ENCODE measurements around the gene MRPL34. TPM values are rescaled to one million over a fixed set of nuclear protein-coding genes. Genes with fewer than 3 reads are reported as not detected.

MRPL34 gene
- polyA plus RNA-seq, 1 donor = 47.2 TPM

DNA sequence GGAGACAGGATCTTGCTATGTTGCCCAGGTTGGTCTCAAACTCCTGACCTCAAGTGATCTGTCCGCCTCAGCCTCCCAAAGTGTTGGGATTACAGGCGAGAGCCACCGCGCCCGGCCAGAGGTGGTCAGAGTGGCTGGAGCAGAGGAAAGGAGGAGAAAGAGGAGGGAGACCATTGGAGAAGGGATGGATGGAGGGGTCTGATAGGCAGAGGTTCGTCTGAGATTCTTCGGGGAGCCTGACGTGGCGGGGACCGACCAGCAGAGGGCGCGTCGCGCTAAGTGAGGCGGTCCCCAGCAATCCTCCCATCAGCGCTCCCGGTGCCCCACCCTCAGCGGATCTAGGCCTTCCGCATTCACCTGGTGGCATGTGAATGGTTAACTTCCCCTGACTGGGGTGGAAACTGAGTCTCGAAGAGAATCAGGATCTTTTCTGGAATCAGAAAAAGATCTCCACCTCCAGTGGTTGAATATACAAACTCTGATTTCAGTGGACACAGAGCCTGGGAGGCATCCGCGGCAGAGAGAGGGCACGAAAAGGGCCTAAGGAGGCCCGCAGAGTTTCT, 40.5 kb downstream of the MRPL34 start:
- Histone ChIP-seq H3K4me1 (ENCODE audit: control insufficient read depth, insufficient read depth, low read length) (no peaks in the 10 kb centered on the region), H3K4me3 (ENCODE audit: low read length) (no peak overlapping the region), H3K27ac (ENCODE audit: low read length) (no peak overlapping the region), H3K27me3 (ENCODE audit: control insufficient read depth, insufficient read depth, low read length) (peaks cover 7% of the 10 kb centered on the region), H3K9me3 (ENCODE audit: control insufficient read depth, low read depth, low read length) (no peaks in the 10 kb centered on the region), H3K36me3 (ENCODE audit: control insufficient read depth, insufficient read depth, low read length) (peaks cover 2% of the 10 kb centered on the region)
- peak in 1 of 2 donors; percentile 47 for DNase-seq
- no CpG with 5 or more reads among the region's 24 CpGs for WGBS (ENCODE audit: insufficient coverage, low lambda C conversion rate)

DNA sequence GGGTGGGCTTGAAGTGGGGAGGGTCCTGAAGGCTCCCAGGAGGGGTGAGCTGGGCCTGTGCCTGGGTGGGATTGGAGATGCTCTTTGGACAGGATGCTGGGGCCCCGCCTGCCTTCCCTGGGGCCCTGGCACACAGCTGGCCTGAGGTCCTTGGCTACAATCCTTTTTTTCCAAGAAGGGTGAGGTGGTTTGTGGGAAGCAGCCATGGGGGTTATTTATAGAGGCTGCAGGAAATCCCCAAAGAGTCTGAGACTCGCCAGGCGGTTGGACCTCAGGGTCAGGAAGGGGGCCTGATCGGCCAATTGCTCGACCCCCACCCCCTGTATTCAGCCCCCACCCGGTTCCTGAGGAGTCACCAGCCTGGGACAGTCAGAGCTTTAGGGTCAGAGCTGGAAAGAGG, 41.7 kb downstream of the MRPL34 start:
- WGBS (ENCODE audit: insufficient coverage, low lambda C conversion rate) = no CpG with 5 or more reads among the region's 6 CpGs
- Histone ChIP-seq H3K27me3 (ENCODE audit: control insufficient read depth, insufficient read depth, low read length) (peaks cover 7% of the 10 kb centered on the region), H3K27ac (ENCODE audit: low read length) (no peak overlapping the region), H3K4me3 (ENCODE audit: low read length) (no peak overlapping the region), H3K36me3 (ENCODE audit: control insufficient read depth, insufficient read depth, low read length) (no peaks in the 10 kb centered on the region), H3K9me3 (ENCODE audit: control insufficient read depth, low read depth, low read length) (no peaks in the 10 kb centered on the region), H3K4me1 (ENCODE audit: control insufficient read depth, insufficient read depth, low read length) (no peaks in the 10 kb centered on the region)
- no peak for DNase-seq

DNA sequence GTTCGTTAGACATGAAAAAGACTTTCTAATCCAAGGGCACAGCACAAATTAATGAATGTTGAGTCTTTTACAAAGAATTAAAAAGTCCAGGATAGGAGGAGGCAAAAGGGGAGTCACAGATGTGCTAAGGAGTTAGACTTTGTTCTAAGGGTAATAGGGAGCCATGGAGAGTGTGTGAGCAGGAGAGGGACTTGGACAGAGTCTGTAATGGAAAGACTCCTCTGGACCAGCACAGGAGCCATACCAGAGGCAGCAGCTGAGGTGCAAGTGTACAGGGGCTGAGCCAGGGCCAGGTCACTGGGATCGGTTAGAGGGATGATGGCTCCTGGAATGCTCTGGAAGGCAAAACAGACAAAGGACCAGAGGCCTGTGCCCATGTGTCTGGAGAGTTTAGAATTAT, 42.2 kb downstream of the MRPL34 start:
- Histone ChIP-seq H3K36me3 (ENCODE audit: control insufficient read depth, insufficient read depth, low read length) (no peaks in the 10 kb centered on the region), H3K4me3 (ENCODE audit: low read length) (no peak overlapping the region), H3K9me3 (ENCODE audit: control insufficient read depth, low read depth, low read length) (no peaks in the 10 kb centered on the region), H3K4me1 (ENCODE audit: control insufficient read depth, insufficient read depth, low read length) (no peaks in the 10 kb centered on the region), H3K27ac (ENCODE audit: low read length) (no peak overlapping the region), H3K27me3 (ENCODE audit: control insufficient read depth, insufficient read depth, low read length) (peaks cover 7% of the 10 kb centered on the region)
- DNase-seq = no peak
- WGBS (ENCODE audit: insufficient coverage, low lambda C conversion rate) = no CpG with 5 or more reads among the region's 2 CpGs

DNA sequence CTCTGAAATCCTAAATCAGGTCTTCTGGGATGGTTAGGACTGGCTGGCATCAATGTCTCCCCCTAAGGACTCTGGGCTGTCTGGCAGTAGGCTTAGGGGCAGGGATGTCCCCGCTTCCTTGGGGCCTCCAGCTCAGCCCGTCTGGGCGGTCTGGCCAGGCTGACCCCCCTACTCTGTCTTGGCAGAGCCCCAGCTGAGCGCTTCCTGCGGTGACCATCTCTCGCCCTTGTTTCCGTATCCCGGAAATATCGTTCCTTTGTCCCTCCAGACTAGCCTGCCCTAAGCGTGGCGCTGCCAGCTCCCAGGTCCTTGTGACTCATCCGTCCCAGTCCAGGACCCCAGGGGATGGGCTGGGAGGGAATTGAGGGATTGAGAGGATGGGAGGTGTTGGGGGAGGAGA, 43.0 kb downstream of the MRPL34 start:
- H3K27me3 ChIP-seq (ENCODE audit: control insufficient read depth, insufficient read depth, low read length) = peaks cover 7% of the 10 kb centered on the region
- DNase-seq = peak in 1 of 2 donors; percentile 50
- H3K4me3 ChIP-seq (ENCODE audit: low read length) = no peak overlapping the region
- no peaks in the 10 kb centered on the region for H3K36me3 ChIP-seq (ENCODE audit: control insufficient read depth, insufficient read depth, low read length)
- H3K27ac ChIP-seq (ENCODE audit: low read length) = no peak overlapping the region
- H3K4me1 ChIP-seq (ENCODE audit: control insufficient read depth, insufficient read depth, low read length) = no peaks in the 10 kb centered on the region
- no CpG with 5 or more reads among the region's 12 CpGs for WGBS (ENCODE audit: insufficient coverage, low lambda C conversion rate)
- H3K9me3 ChIP-seq (ENCODE audit: control insufficient read depth, low read depth, low read length) = no peaks in the 10 kb centered on the region

DNA sequence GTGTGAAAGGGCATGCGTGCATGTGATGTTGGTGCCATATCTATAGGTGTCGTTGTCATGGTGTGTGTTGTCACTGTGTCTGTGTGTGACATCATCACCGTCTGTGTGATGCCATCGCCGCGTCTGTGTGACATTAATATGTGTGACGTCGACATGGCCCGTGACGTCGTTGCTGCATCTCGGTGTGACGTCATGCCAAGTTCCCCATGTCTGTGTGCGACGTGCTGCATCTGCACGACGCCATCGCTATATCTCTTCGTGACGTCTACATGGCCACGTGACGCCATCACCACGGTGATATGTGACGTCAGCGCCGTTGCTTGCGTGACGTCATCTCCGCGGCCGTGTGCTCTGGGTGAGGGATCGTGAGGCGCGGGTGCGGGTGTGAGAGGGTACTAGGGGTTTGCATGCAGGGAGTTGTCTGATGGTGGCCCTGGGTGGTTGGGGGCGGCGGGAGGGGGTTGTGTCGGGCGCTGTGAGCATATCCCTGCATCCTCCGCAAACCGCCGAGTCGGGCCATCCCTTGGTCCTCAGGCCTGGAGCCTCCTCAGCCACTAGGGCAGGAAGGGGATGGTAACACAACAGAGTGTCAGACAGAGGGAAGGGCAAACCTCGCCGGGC, 46.3 kb downstream of the MRPL34 start:
- Histone ChIP-seq H3K27me3 (ENCODE audit: control insufficient read depth, insufficient read depth, low read length) (peaks cover 7% of the 10 kb centered on the region), H3K4me3 (ENCODE audit: low read length) (no peak overlapping the region), H3K9me3 (ENCODE audit: control insufficient read depth, low read depth, low read length) (no peaks in the 10 kb centered on the region), H3K36me3 (ENCODE audit: control insufficient read depth, insufficient read depth, low read length) (no peaks in the 10 kb centered on the region), H3K4me1 (ENCODE audit: control insufficient read depth, insufficient read depth, low read length) (no peaks in the 10 kb centered on the region), H3K27ac (ENCODE audit: low read length) (no peak overlapping the region)
- DNase-seq = no peak
- WGBS (ENCODE audit: insufficient coverage, low lambda C conversion rate) = no CpG with 5 or more reads among the region's 45 CpGs

DNA sequence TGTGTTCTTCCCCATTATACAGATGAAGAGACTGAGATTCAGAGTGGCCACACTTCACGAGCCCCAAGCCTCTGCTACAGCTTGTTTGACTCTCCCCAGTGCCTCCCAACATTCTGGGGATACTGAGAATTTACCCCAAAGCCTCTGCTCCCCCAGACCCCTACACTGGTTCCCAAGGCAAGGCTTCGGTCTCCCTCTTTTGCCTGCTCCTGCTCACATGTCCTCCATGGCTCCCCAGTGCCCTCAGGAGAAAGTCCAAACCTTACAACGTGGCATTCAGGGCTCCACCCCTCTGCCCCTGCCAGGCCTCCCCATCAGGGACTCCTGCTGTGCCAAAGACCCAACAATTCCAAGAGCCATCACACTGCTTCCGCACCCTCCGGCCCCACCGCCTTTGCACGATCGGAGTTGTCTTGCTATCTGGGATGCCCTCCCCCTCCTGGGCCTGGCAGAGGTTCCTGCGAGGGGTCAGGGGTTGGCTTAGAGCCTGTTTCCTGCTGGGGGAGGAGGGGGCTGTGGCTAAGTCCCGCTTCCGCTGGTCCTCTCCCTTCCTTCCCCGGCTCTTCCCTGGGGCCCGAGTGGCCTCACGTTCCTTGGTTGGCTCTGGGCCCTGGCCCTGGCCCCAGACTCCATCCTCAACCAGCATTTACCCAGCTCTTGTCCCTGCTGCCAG, 47.1 kb downstream of the MRPL34 start:
- H3K9me3 ChIP-seq (ENCODE audit: control insufficient read depth, low read depth, low read length) = no peaks in the 10 kb centered on the region
- no CpG with 5 or more reads among the region's 14 CpGs for WGBS (ENCODE audit: insufficient coverage, low lambda C conversion rate)
- H3K27ac ChIP-seq (ENCODE audit: low read length) = no peak overlapping the region
- no peak overlapping the region for H3K4me3 ChIP-seq (ENCODE audit: low read length)
- no peak for DNase-seq
- peaks cover 7% of the 10 kb centered on the region for H3K27me3 ChIP-seq (ENCODE audit: control insufficient read depth, insufficient read depth, low read length)
- H3K36me3 ChIP-seq (ENCODE audit: control insufficient read depth, insufficient read depth, low read length) = no peaks in the 10 kb centered on the region
- no peaks in the 10 kb centered on the region for H3K4me1 ChIP-seq (ENCODE audit: control insufficient read depth, insufficient read depth, low read length)

DNA sequence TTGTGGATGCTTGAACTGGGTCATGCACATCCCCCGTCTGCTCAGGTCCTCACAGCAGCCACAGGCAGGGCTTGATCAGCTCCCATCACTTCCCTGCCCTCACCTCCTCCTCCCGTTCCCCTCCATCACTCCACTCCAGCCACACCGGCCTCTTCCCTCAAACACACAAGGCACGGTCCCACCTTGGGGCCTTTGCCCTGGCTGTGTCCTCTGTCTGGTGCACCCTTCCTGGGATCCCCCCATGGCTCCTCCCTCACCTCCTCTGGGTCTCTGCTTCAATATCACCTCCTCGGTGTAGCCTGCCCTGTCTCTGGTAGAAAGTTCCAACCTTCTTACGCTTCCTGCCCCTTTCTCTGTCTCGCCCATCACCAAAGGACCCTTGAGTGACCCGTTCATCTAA, 47.7 kb downstream of the MRPL34 start:
- no CpG with 5 or more reads among the region's 8 CpGs for WGBS (ENCODE audit: insufficient coverage, low lambda C conversion rate)
- no peak overlapping the region for H3K27ac ChIP-seq (ENCODE audit: low read length)
- H3K4me1 ChIP-seq (ENCODE audit: control insufficient read depth, insufficient read depth, low read length) = no peaks in the 10 kb centered on the region

More for the DNA sequence above, 47.7 kb downstream of the MRPL34 start:
- H3K4me3 ChIP-seq (ENCODE audit: low read length) = no peak overlapping the region
- H3K36me3 ChIP-seq (ENCODE audit: control insufficient read depth, insufficient read depth, low read length) = no peaks in the 10 kb centered on the region
- no peaks in the 10 kb centered on the region for H3K9me3 ChIP-seq (ENCODE audit: control insufficient read depth, low read depth, low read length)
- no peak for DNase-seq
- H3K27me3 ChIP-seq (ENCODE audit: control insufficient read depth, insufficient read depth, low read length) = peaks cover 7% of the 10 kb centered on the region

Other genes with a start within 250 kb of the MRPL34 start
- 9.4 TPM for gene HAUS8, start 230.4 kb upstream of the MRPL34 start, polyA plus RNA-seq
- 49.8 TPM for gene MYO9B, start 230.1 kb upstream of the MRPL34 start, polyA plus RNA-seq
- 31.8 TPM for gene USE1, start 90.5 kb upstream of the MRPL34 start, polyA plus RNA-seq
- 33.0 TPM for gene OCEL1, start 79.6 kb upstream of the MRPL34 start, polyA plus RNA-seq
- gene NR2F6, start 60.0 kb upstream of the MRPL34 start, polyA plus RNA-seq = 61.1 TPM
- 3.1 TPM for gene USHBP1, start 41.1 kb upstream of the MRPL34 start, polyA plus RNA-seq
- 70.7 TPM for gene BABAM1, start 38.4 kb upstream of the MRPL34 start, polyA plus RNA-seq
- gene ANKLE1, start 24.0 kb upstream of the MRPL34 start, polyA plus RNA-seq = 1.4 TPM
- 5.0 TPM for gene ABHD8, start 2.4 kb upstream of the MRPL34 start, polyA plus RNA-seq
- gene DDA1, start 3.7 kb downstream of the MRPL34 start, polyA plus RNA-seq = 32.8 TPM
- gene ANO8, start 29.0 kb downstream of the MRPL34 start, polyA plus RNA-seq = 4.4 TPM
- 18.2 TPM for gene GTPBP3, start 31.7 kb downstream of the MRPL34 start, polyA plus RNA-seq
- gene PLVAP, start 71.5 kb downstream of the MRPL34 start, polyA plus RNA-seq = 35.6 TPM
- 0.28 TPM for gene CCDC194, start 88.3 kb downstream of the MRPL34 start, polyA plus RNA-seq
- gene BST2, start 99.8 kb downstream of the MRPL34 start, polyA plus RNA-seq = 31.4 TPM
- 53.5 TPM for gene MVB12A, start 114.2 kb downstream of the MRPL34 start, polyA plus RNA-seq
- gene TMEM221, start 142.8 kb downstream of the MRPL34 start, polyA plus RNA-seq = 0.46 TPM
- gene NXNL1, start 155.1 kb downstream of the MRPL34 start, polyA plus RNA-seq = not detected
- 7.8 TPM for gene SLC27A1, start 164.7 kb downstream of the MRPL34 start, polyA plus RNA-seq
- 82.7 TPM for gene PGLS, start 205.8 kb downstream of the MRPL34 start, polyA plus RNA-seq
- gene COLGALT1, start 249.8 kb downstream of the MRPL34 start, polyA plus RNA-seq = 50.4 TPM

All from large intestine (tissue), 3 donors.